SK-N-MC (cell line): ENCODE data around the gene TFPT.

Experiments used
- EZH2 ChIP-seq: fragments of 200-600 bp; sonication (generic); IDR thresholded peaks from one replicate; pipeline ENCODE4 v1.6.1; 2017; ENCODE audit warnings: antibody characterized with exemption
- FOXP2 ChIP-seq: optimal IDR thresholded peaks from 2 replicates; pipeline ENCODE3; 2011; ENCODE audit warnings: mild to moderate bottlenecking, moderate library complexity; ENCODE audit not compliant: insufficient read depth; ENCODE audit errors: extremely low read length, control extremely low read depth
- POLR2AphosphoS5 ChIP-seq: IDR thresholded peaks from 2 replicates; pipeline ENCODE4 v1.6.1; 2012; ENCODE audit warnings: mild to moderate bottlenecking, low read depth, low read length, borderline replicate concordance

- TF ChIP-seq EZH2 = no peak
- TF ChIP-seq POLR2AphosphoS5 = no peak
- TF ChIP-seq FOXP2 = no peak
These were observed 16.1 kb downstream of the TFPT start for GRCh38 chr19:54099190-54099902.
